ENCODE measurements around the gene CFAP53.

DNA sequence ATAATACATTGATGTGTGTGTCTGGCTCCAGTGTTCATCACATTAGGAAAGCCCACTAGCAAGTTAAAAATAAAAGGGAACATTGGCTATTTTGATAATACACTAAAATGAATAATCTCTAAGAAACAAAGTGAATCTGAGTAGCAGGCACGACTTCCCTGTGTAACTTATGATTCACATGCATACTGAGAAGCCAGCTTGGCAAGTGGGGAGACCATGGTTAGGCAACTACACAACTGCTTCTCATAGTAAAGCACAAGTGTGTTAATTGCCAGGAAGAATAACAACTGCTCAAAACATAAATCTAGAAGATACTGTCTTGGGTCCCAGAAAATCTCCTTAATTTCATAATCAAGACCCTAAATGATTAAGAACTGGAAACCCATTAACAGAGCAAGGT, 75.4 kb downstream of the CFAP53 start:
- TF ChIP-seq, protein P1, sequence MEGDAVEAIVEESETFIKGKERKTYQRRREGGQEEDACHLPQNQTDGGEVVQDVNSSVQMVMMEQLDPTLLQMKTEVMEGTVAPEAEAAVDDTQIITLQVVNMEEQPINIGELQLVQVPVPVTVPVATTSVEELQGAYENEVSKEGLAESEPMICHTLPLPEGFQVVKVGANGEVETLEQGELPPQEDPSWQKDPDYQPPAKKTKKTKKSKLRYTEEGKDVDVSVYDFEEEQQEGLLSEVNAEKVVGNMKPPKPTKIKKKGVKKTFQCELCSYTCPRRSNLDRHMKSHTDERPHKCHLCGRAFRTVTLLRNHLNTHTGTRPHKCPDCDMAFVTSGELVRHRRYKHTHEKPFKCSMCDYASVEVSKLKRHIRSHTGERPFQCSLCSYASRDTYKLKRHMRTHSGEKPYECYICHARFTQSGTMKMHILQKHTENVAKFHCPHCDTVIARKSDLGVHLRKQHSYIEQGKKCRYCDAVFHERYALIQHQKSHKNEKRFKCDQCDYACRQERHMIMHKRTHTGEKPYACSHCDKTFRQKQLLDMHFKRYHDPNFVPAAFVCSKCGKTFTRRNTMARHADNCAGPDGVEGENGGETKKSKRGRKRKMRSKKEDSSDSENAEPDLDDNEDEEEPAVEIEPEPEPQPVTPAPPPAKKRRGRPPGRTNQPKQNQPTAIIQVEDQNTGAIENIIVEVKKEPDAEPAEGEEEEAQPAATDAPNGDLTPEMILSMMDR (conservative IDR thresholded peaks at IDR 0.05; ENCODE audit: low read length), result no peak
- no peak for TF ChIP-seq EZH2phosphoT487 (IDR thresholded peaks at IDR 0.05; ENCODE audit: borderline replicate concordance, low read depth, low read length)
